ENCODE data around the gene MPIG6B. TPM values are rescaled to one million over a fixed set of nuclear protein-coding genes. Genes with fewer than 3 reads are reported as not detected.

Gene MPIG6B
- total RNA-seq, 1 donor from 2014 or later: not detected

- no peak for DNase-seq (ENCODE audit: low spot score)
- Mint-ChIP-seq H3K9me3 (ENCODE audit: unreplicated experiment) (no peaks in the 10 kb centered on the region), H3K36me3 (ENCODE audit: low read depth, unreplicated experiment) (peaks cover 16% of the 10 kb centered on the region), H3K4me3 (ENCODE audit: unreplicated experiment) (no peak overlapping the region), H3K27me3 (ENCODE audit: unreplicated experiment) (peaks cover 8% of the 10 kb centered on the region), H3K4me1 (ENCODE audit: unreplicated experiment) (peaks cover 28% of the 10 kb centered on the region), H3K27ac (ENCODE audit: unreplicated experiment) (peak overlapping the region; percentile 44)
- no peak for TF ChIP-seq CTCF (IDR thresholded peaks at IDR 0.05; ENCODE audit: unreplicated experiment)
Observed at GRCh38 chr6:31767096-31767645, 44.0 kb downstream of the MPIG6B start.

GRCh38 chr6:31768363-31769257 lies 45.4 kb downstream of the MPIG6B start:
- no peaks in the 10 kb centered on the region for H3K9me3 Mint-ChIP-seq (ENCODE audit: unreplicated experiment)
- H3K4me3 Mint-ChIP-seq (ENCODE audit: unreplicated experiment): no peak overlapping the region
- DNase-seq (ENCODE audit: low spot score): no peak
- no peak for TF ChIP-seq CTCF (IDR thresholded peaks at IDR 0.05; ENCODE audit: unreplicated experiment)
- H3K27ac Mint-ChIP-seq (ENCODE audit: unreplicated experiment): peak overlapping the region; percentile 87
- peaks cover 5% of the 10 kb centered on the region for H3K27me3 Mint-ChIP-seq (ENCODE audit: unreplicated experiment)
- peaks cover 22% of the 10 kb centered on the region for H3K4me1 Mint-ChIP-seq (ENCODE audit: unreplicated experiment)
- peaks cover 9% of the 10 kb centered on the region for H3K36me3 Mint-ChIP-seq (ENCODE audit: low read depth, unreplicated experiment)

GRCh38 chr6:31769684-31770371 lies 46.7 kb downstream of the MPIG6B start:
- Mint-ChIP-seq H3K36me3 (ENCODE audit: low read depth, unreplicated experiment) (peaks cover 3% of the 10 kb centered on the region), H3K27me3 (ENCODE audit: unreplicated experiment) (peaks cover 5% of the 10 kb centered on the region), H3K27ac (ENCODE audit: unreplicated experiment) (peak overlapping the region; percentile 45), H3K4me3 (ENCODE audit: unreplicated experiment) (peak overlapping the region; percentile 21), H3K9me3 (ENCODE audit: unreplicated experiment) (no peaks in the 10 kb centered on the region), H3K4me1 (ENCODE audit: unreplicated experiment) (peaks cover 17% of the 10 kb centered on the region)
- DNase-seq (ENCODE audit: low spot score): peak; percentile 64
- TF ChIP-seq CTCF (IDR thresholded peaks at IDR 0.05; ENCODE audit: unreplicated experiment): peak; percentile 58

GRCh38 chr6:31770860-31771259 lies 47.7 kb downstream of the MPIG6B start:
- H3K36me3 Mint-ChIP-seq (ENCODE audit: low read depth, unreplicated experiment): peaks cover 3% of the 10 kb centered on the region
- no peak overlapping the region for H3K4me3 Mint-ChIP-seq (ENCODE audit: unreplicated experiment)
- no peaks in the 10 kb centered on the region for H3K9me3 Mint-ChIP-seq (ENCODE audit: unreplicated experiment)
- no peak for TF ChIP-seq CTCF (IDR thresholded peaks at IDR 0.05; ENCODE audit: unreplicated experiment)
- peaks cover 17% of the 10 kb centered on the region for H3K4me1 Mint-ChIP-seq (ENCODE audit: unreplicated experiment)
- H3K27ac Mint-ChIP-seq (ENCODE audit: unreplicated experiment): no peak overlapping the region
- no peak for DNase-seq (ENCODE audit: low spot score)
- peaks cover 5% of the 10 kb centered on the region for H3K27me3 Mint-ChIP-seq (ENCODE audit: unreplicated experiment)

All from endothelial cell (in vitro differentiated cells).